ENCODE data around the gene LSAMP. TPM values are rescaled to one million over a fixed set of nuclear protein-coding genes. Genes with fewer than 3 reads are reported as not detected.

Gene LSAMP
- total RNA-seq, 1 donor from 2014 or later: 4.4 TPM

DNA sequence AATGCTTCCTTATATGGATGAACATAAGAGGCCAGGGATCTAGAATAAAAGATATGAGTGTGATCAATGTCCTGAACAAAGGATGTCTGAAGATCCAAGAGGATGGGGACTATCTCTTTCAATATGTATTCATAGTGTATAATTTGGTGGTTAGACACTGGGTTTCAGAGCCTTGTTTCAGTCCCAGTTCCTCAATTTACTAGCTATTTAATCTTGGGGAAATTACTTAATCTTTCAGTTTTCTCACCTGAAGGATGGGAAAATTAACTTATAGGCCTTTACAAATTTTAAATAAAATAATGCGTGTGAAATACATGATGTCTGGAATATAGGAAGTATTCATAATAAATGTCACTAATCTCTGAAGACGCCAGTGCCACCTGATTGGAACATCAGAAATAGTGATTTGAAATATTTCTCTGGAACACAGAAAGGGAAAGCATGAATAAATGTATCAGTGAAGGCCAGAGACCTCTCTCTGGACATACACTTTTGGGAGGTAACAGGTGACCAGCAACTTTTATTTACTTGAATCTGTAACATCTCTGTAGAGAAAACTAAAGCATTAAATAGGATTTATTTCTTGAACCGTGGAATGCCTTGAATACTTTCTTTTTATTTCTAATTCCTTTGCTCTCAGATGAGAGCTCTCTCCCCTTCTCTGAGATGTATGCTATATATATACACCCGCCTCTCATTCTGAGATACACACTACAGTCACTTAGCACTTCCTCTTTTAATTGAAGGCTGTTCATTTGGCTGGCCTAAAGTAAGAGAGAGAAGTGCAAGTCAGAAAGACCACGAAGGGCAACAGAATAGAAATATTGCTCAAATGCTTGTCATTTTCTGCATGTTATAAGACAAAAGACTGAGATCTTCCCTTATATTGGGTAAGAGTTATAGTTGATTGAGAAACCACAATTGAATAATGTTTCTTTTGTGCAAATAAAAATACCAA lies 407.1 kb downstream of the LSAMP start:
- TF ChIP-seq, protein P1, sequence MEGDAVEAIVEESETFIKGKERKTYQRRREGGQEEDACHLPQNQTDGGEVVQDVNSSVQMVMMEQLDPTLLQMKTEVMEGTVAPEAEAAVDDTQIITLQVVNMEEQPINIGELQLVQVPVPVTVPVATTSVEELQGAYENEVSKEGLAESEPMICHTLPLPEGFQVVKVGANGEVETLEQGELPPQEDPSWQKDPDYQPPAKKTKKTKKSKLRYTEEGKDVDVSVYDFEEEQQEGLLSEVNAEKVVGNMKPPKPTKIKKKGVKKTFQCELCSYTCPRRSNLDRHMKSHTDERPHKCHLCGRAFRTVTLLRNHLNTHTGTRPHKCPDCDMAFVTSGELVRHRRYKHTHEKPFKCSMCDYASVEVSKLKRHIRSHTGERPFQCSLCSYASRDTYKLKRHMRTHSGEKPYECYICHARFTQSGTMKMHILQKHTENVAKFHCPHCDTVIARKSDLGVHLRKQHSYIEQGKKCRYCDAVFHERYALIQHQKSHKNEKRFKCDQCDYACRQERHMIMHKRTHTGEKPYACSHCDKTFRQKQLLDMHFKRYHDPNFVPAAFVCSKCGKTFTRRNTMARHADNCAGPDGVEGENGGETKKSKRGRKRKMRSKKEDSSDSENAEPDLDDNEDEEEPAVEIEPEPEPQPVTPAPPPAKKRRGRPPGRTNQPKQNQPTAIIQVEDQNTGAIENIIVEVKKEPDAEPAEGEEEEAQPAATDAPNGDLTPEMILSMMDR (IDR thresholded peaks at IDR 0.05): no peak
- DNase-seq (ENCODE audit: extremely low spot score, unreplicated experiment): no peak
- Mint-ChIP-seq H3K4me1 (ENCODE audit: unreplicated experiment) (peaks cover 4% of the 10 kb centered on the region), H3K4me3 (ENCODE audit: unreplicated experiment) (no peak overlapping the region), H3K36me3 (ENCODE audit: unreplicated experiment) (no peaks in the 10 kb centered on the region), H3K27ac (ENCODE audit: unreplicated experiment) (no peak overlapping the region), H3K27me3 (ENCODE audit: unreplicated experiment) (no peaks in the 10 kb centered on the region), H3K9me3 (ENCODE audit: unreplicated experiment) (no peaks in the 10 kb centered on the region)

DNA sequence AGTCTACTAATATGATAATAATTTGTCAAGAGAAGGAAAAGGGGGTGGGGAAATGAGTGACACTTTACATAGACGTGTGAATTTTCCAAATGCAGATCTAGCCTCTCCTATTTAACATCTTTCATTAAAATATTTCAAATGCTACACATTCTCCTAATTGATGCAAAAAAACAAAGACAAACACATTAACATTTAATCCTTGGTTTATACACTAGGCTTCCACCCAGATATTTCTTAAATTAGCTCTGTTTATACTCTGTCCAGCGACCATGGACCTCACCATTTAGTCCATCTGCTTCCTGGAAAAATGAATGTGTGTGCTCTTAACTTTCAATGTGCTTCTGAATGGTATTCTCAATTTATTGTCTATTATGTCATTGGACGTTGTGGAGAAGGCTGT lies 409.9 kb downstream of the LSAMP start:
- H3K27me3 Mint-ChIP-seq (ENCODE audit: unreplicated experiment): no peaks in the 10 kb centered on the region
- no peaks in the 10 kb centered on the region for H3K36me3 Mint-ChIP-seq (ENCODE audit: unreplicated experiment)
- H3K27ac Mint-ChIP-seq (ENCODE audit: unreplicated experiment): no peak overlapping the region
- peaks cover 4% of the 10 kb centered on the region for H3K4me1 Mint-ChIP-seq (ENCODE audit: unreplicated experiment)
- no peaks in the 10 kb centered on the region for H3K9me3 Mint-ChIP-seq (ENCODE audit: unreplicated experiment)
- no peak for DNase-seq (ENCODE audit: extremely low spot score, unreplicated experiment)
- no peak overlapping the region for H3K4me3 Mint-ChIP-seq (ENCODE audit: unreplicated experiment)
- TF ChIP-seq, protein P1 (IDR thresholded peaks at IDR 0.05): no peak

DNA sequence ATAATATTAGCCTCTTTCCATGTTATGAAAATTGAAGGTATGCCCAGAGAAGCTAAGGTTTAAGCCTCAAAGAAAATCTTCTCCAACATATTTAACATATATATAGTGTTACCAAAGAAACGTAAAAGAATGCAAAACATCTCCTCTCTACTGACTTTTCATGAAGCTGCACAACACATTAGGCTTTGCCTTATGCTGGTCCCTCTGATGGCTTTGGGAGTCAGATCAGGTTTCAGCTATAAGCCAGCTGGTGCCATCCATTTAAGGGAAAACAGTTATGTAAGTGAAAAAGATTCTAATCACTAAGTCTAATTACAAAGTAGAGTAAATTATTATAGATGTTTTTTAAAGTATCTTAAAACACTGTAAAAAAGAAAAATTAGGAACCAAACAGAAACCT lies 410.5 kb downstream of the LSAMP start:
- TF ChIP-seq, protein P1 (IDR thresholded peaks at IDR 0.05): no peak
- no peak overlapping the region for H3K27ac Mint-ChIP-seq (ENCODE audit: unreplicated experiment)
- no peak overlapping the region for H3K4me3 Mint-ChIP-seq (ENCODE audit: unreplicated experiment)
- no peaks in the 10 kb centered on the region for H3K27me3 Mint-ChIP-seq (ENCODE audit: unreplicated experiment)
- H3K4me1 Mint-ChIP-seq (ENCODE audit: unreplicated experiment): peaks cover 4% of the 10 kb centered on the region
- no peaks in the 10 kb centered on the region for H3K9me3 Mint-ChIP-seq (ENCODE audit: unreplicated experiment)
- no peak for DNase-seq (ENCODE audit: extremely low spot score, unreplicated experiment)
- no peaks in the 10 kb centered on the region for H3K36me3 Mint-ChIP-seq (ENCODE audit: unreplicated experiment)

DNA sequence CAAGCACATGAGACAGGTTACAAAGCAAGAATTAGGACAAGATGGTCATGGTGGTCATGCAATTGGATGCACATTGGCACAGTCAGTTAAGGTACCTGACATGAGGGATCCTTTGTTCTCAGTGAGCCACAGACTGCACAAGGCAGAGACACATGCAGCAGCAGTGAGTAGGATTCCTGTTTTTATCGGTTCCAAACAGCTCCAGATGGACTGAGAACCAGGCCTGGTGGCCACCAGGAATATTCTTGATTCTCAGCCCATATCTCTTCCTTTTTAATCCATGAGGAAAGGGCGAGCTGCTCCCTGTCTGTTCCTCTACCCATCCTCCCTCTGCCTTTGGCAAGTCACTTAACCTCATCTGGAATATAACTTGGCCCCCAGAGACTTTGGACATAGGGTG lies 411.2 kb downstream of the LSAMP start:
- Mint-ChIP-seq H3K4me1 (ENCODE audit: unreplicated experiment) (peaks cover 4% of the 10 kb centered on the region), H3K36me3 (ENCODE audit: unreplicated experiment) (no peaks in the 10 kb centered on the region), H3K9me3 (ENCODE audit: unreplicated experiment) (no peaks in the 10 kb centered on the region), H3K27me3 (ENCODE audit: unreplicated experiment) (no peaks in the 10 kb centered on the region), H3K27ac (ENCODE audit: unreplicated experiment) (no peak overlapping the region), H3K4me3 (ENCODE audit: unreplicated experiment) (no peak overlapping the region)
- no peak for DNase-seq (ENCODE audit: extremely low spot score, unreplicated experiment)
- TF ChIP-seq, protein P1 (IDR thresholded peaks at IDR 0.05): no peak

DNA sequence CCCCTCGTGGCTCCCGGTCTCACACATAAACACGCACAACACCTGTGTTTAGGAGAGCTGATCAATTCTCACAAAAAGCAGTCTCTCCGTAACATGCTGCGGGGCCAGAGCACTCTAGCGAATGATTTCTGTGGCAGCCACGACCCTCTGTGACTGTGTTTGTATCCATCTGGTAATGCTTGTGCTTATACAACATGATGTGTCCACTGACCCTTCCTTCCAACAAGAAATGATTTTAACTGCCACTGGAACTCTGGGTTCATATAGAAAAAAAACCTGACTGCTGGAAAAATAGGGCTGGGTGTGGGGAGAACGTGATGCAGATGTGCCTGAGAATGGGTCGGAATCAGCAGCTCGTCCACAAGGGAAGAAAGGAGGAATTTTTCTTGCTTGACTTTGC lies 411.8 kb downstream of the LSAMP start:
- TF ChIP-seq, protein P1 (IDR thresholded peaks at IDR 0.05): no peak
- H3K27ac Mint-ChIP-seq (ENCODE audit: unreplicated experiment): no peak overlapping the region
- H3K27me3 Mint-ChIP-seq (ENCODE audit: unreplicated experiment): no peaks in the 10 kb centered on the region
- H3K4me1 Mint-ChIP-seq (ENCODE audit: unreplicated experiment): peaks cover 4% of the 10 kb centered on the region
- no peak overlapping the region for H3K4me3 Mint-ChIP-seq (ENCODE audit: unreplicated experiment)
- no peaks in the 10 kb centered on the region for H3K9me3 Mint-ChIP-seq (ENCODE audit: unreplicated experiment)
- H3K36me3 Mint-ChIP-seq (ENCODE audit: unreplicated experiment): no peaks in the 10 kb centered on the region
- DNase-seq (ENCODE audit: extremely low spot score, unreplicated experiment): no peak

Data from osteocyte (in vitro differentiated cells).